Limb (tissue), 2 donors: ENCODE measurements around the gene KSR2.

ENCODE experiments used
- DNase-seq, 2 donors: peaks; one replicate each; pipeline ENCODE4 v3.0.0-alpha.2; 2016; ENCODE audit errors: extremely low spot score in 2 of 2

The KSR2 gene

GRCh38 chr12:117412465-117413188 lies 556.2 kb downstream of the KSR2 start:
- peak in 1 of 2 donors; percentile 21 for DNase-seq

- no peak for DNase-seq
These were observed 559.5 kb downstream of the KSR2 start for GRCh38 chr12:117409286-117409685.

GRCh38 chr12:117408161-117408791 lies 560.5 kb downstream of the KSR2 start:
- peak; percentile 70 to 80 for DNase-seq

- no peak for DNase-seq
These were observed 563.9 kb downstream of the KSR2 start for GRCh38 chr12:117404940-117405339.

GRCh38 chr12:117404203-117404853 lies 564.5 kb downstream of the KSR2 start:
- no peak for DNase-seq

- no peak for DNase-seq
These were observed 565.1 kb downstream of the KSR2 start for GRCh38 chr12:117403586-117404139.
